ENCODE results near the gene EMID1. TPM values are rescaled to one million over a fixed set of nuclear protein-coding genes. Genes with fewer than 3 reads are reported as not detected.
"Not testable (repeated sequence)": the region's sequence is repeated elsewhere in the genome, so short reads cannot be mapped to it uniquely, and the experiment has no call there.

EMID1 gene
- total RNA-seq, 1 donor from 2014 or later, result 0.64 TPM

DNA sequence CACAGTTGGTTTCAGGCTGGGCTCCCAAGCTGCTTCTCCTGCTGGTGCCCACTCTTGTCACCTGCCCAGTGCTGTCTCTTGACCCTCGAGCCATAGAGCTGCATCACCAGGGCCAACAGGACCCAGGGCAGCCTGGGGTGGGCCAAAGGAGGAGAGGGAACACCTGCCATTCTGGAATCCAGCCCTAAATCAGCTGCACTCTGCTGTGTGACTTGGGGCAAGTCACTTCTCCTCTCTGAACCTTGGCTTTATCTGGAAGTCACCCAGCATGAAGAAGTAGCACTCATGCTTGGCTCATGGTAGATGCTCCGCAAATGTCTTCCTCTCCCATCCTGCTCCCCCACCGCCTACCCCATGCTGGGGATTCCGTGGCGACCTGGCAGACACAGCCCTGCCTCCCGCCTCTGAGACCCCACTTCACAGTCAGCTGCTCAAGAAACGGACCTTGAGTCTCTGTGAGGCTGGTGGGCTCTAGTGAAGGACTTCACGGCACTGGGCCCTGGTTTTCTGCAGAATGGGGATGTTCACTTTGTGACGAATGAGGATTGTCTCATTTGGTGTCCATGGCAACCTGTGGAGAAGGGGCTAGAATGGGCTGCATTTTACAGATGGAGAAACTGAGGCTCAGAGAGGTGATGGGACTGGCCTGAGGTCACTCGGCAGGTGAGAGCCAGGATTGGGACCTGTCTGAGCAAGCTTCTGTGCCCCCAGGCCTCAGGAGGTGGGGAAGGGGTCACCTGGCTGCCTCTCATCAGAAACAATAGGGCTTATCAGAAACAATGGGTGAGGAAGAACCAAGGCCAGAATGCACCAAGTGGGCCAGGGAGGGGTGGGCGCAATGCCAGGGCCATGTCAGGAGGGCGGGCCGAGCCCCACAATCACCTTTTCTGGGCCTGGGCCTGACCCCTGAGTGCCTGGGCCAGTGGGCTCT is 12.4 kb downstream of the EMID1 start:
- Histone ChIP-seq H3K27ac (no peak overlapping the region), H3K36me3 (no peaks in the 10 kb centered on the region), H3K9me3 (no peaks in the 10 kb centered on the region), H3K4me3 (no peak overlapping the region), H3K4me1 (no peaks in the 10 kb centered on the region), H3K27me3 (no peaks in the 10 kb centered on the region)
- TF ChIP-seq, protein P1, sequence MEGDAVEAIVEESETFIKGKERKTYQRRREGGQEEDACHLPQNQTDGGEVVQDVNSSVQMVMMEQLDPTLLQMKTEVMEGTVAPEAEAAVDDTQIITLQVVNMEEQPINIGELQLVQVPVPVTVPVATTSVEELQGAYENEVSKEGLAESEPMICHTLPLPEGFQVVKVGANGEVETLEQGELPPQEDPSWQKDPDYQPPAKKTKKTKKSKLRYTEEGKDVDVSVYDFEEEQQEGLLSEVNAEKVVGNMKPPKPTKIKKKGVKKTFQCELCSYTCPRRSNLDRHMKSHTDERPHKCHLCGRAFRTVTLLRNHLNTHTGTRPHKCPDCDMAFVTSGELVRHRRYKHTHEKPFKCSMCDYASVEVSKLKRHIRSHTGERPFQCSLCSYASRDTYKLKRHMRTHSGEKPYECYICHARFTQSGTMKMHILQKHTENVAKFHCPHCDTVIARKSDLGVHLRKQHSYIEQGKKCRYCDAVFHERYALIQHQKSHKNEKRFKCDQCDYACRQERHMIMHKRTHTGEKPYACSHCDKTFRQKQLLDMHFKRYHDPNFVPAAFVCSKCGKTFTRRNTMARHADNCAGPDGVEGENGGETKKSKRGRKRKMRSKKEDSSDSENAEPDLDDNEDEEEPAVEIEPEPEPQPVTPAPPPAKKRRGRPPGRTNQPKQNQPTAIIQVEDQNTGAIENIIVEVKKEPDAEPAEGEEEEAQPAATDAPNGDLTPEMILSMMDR (IDR thresholded peaks at IDR 0.05), result no peak
- intact Hi-C loops (cut with DNase I), result no loop called here
- peak in 1 of 2 donors; percentile 51 for DNase-seq (ENCODE audit: low spot score in 2 of 2)

DNA sequence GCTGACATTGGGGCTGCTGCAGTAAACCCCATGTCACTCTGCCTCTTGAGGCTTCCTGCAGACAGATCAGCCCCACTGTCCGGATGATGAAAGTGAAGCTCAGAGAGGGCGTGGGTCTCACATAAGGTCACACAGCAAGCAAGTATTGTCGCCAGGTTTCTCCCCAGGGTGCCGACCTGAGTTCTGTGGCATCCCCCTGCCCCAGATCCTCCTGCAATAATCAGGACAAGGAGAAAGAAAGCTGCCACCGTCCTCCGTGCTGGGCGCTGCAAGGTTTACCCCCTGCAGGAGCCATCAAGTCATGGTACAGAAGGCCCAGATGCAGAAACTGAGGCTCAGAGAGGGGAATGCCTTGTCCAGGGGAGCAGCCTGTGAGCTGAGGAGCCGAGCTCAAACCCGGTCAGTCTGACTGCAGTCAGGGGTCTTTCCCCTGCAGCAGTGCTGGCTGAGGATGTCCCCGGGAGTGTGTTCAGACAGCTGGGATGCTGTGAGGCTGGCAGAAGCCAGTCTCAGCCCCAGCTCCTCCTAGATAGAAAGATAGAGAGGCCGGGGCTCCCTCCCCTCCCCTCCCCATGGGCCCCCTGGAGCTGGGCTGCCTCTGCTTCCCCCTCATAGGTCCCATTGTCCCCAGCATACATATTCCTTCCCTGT is 13.2 kb downstream of the EMID1 start:
- Histone ChIP-seq H3K27me3 (no peaks in the 10 kb centered on the region), H3K36me3 (no peaks in the 10 kb centered on the region), H3K9me3 (no peaks in the 10 kb centered on the region), H3K4me1 (peaks cover 0 to under 1% of the 10 kb centered on the region in 2 donors), H3K27ac (no peak overlapping the region), H3K4me3 (no peak overlapping the region)
- TF ChIP-seq, protein P1 (IDR thresholded peaks at IDR 0.05), result no peak
- DNase-seq (ENCODE audit: low spot score in 2 of 2), result no peak
- intact Hi-C loops (cut with DNase I), result no loop called here

- H3K27me3 ChIP-seq; H3K36me3 ChIP-seq; H3K27ac ChIP-seq; H3K4me1 ChIP-seq; intact Hi-C loops (cut with DNase I); H3K9me3 ChIP-seq; H3K4me3 ChIP-seq: not testable (repeated sequence)
- DNase-seq (ENCODE audit: low spot score in 2 of 2), result peak in 1 of 2 donors; percentile 35
These were observed 13.7 kb downstream of the EMID1 start for GRCh38 chr22:29219409-29219782.

GRCh38 chr22:29219881-29220670 is 14.4 kb downstream of the EMID1 start:
- H3K4me3 ChIP-seq, result no peak overlapping the region
- no peaks in the 10 kb centered on the region for H3K9me3 ChIP-seq
- intact Hi-C loops (cut with DNase I), result no loop called here
- no peaks in the 10 kb centered on the region for H3K27me3 ChIP-seq
- DNase-seq (ENCODE audit: low spot score in 2 of 2), result peak in 1 of 2 donors; percentile 42
- H3K27ac ChIP-seq, result no peak overlapping the region
- no peaks in the 10 kb centered on the region for H3K36me3 ChIP-seq
- TF ChIP-seq, protein P1 (IDR thresholded peaks at IDR 0.05), result no peak
- H3K4me1 ChIP-seq, result peaks cover under 1 to 12% of the 10 kb centered on the region in 2 donors

GRCh38 chr22:29224121-29224858 is 18.6 kb downstream of the EMID1 start:
- intact Hi-C loops (cut with DNase I), result no loop called here
- peak in 1 of 2 donors; percentile 66 for DNase-seq (ENCODE audit: low spot score in 2 of 2)
- H3K27ac ChIP-seq, result no peak overlapping the region
- peak overlapping the region in 1 of 2 donors; percentile 19 for H3K4me3 ChIP-seq
- no peaks in the 10 kb centered on the region for H3K36me3 ChIP-seq
- TF ChIP-seq, protein P1 (IDR thresholded peaks at IDR 0.05), result no peak
- peaks cover 6 to 12% of the 10 kb centered on the region in 2 donors for H3K4me1 ChIP-seq
- H3K27me3 ChIP-seq, result no peaks in the 10 kb centered on the region
- no peaks in the 10 kb centered on the region for H3K9me3 ChIP-seq
